Esophagus squamous epithelium (tissue), 4 donors: ENCODE results near the gene GBF1.

Experiments
- CTCF ChIP-seq, 6 experiments: fragments of 450-650 bp in 4 of 6; fragments of 200-600 bp in 2 of 6; sonication (generic) in 2 of 6; IDR thresholded peaks; one replicate each; pipeline ENCODE4 v1.5.1; 2016 to 2019; ENCODE audit warnings: antibody characterized with exemption in 6 of 6, mild to moderate bottlenecking in 4 of 6, moderate library complexity in 4 of 6
- POLR2A ChIP-seq, 4 donors: fragments of 450-650 bp; IDR thresholded peaks; one replicate each; pipeline ENCODE4 v1.6.1; 2017; ENCODE audit warnings: antibody characterized with exemption in 4 of 4, mild to moderate bottlenecking in 4 of 4, moderate library complexity in 3 of 4

- TF ChIP-seq CTCF (IDR thresholded peaks at IDR 0.05) (peak in 1 of 6 experiments; percentile 19), POLR2A (IDR thresholded peaks at IDR 0.05) (no peak)
These were observed 129.9 kb downstream of the GBF1 start for GRCh38 chr10:102375250-102375649.
